Motor neuron (in vitro differentiated cells): Measurements from ENCODE around the gene NECTIN1. TPM values are rescaled to one million over a fixed set of nuclear protein-coding genes. Genes with fewer than 3 reads are reported as not detected.

Experiments
- ATAC-seq, 8 experiments: fragments of 200-7000 bp; cut with Tn5 transposase; replicated peaks in 6 of 8; 2 replicates each; pipeline ENCODE4 v1.8.0; 2021; ENCODE audit warnings: mild to moderate bottlenecking in 8 of 8, moderate library complexity in 8 of 8
- H3K27ac ChIP-seq, 2 donors: fragments of 250-450 bp; sonication (Bioruptor Pico); 2 replicates each; pipeline ENCODE4 v1.9.0; 2021; ENCODE audit warnings: antibody characterized with exemption in 2 of 2, mild to moderate bottlenecking in 2 of 2, moderate library complexity in 1 of 2
- H3K4me1 ChIP-seq, 2 donors: fragments of 250-450 bp; sonication (Bioruptor Pico); replicated peaks in 1 of 2; 2 replicates each; pipeline ENCODE4 v1.6.1; 2021; ENCODE audit warnings: antibody characterized with exemption in 2 of 2, mild to moderate bottlenecking in 2 of 2, moderate library complexity in 1 of 2
- H3K4me3 ChIP-seq, 5 donors: fragments of 250-450 bp; sonication (Bioruptor Pico); 2 replicates each; pipeline ENCODE4 v1.9.0; 2021; ENCODE audit warnings: antibody characterized with exemption in 5 of 5, mild to moderate bottlenecking in 5 of 5, moderate library complexity in 4 of 5
- WGBS, 10 experiments: fragments of 450-650 bp; shearing (Covaris generic); methylation state at CpG; one replicate each; pipeline ENCODE4 v1.0.0; 2022; 5-methylcytosine and 5-hydroxymethylcytosine counted together
- in situ Hi-C, 9 experiments: fragments of 400-800 bp; cut with MboI; loops; one replicate each; pipeline ENCODE4 v1.15.0; 2021; ENCODE audit warnings: low sequenced_read_pairs in 9 of 9, low pct_unique_long_range_greater_than_20kb in 2 of 9; ENCODE audit not compliant: unreplicated experiment in 9 of 9
- total RNA-seq, 8 experiments: library from RNA; unstranded; fragments of 300-600 nt; gene quantifications; 2 replicates each; pipeline versions ENCODE4 v1.2.3 to v1.2.4, GENCODE V29; 2022

The NECTIN1 gene
- total RNA-seq, 8 experiments from 2014 or later = 7.2 to 35.9 (median 19.1) TPM

DNA sequence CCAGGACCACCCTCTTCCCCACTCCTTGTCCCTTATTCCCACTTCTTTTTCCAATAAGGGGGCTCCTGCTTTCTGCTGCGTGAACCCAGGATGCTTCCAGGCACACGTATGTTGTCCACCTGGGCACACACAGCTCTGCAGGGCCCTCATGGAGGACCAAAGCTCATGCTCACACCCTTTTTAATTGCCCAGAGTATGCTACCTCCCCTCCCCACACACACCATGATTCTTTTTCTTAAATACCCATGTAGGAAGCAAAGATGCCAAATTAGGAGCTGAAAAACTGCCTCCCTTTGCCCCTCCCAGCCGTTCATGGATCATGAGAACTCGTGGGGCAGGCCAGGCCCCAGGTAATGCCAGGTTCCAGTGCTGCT, 5.1 kb downstream of the NECTIN1 start:
- in situ Hi-C loops = no loop called here
- 71% methylated on average over 4 of the region's 4 CpGs; no CpG with 5 or more reads in 9 of the 10 experiments for WGBS, 10 experiments
- no peak overlapping the region for H3K27ac ChIP-seq
- H3K4me3 ChIP-seq = peak overlapping the region in 2 of 5 donors; percentile 1 to 3
- H3K4me1 ChIP-seq = peaks cover 37 to 44% of the 10 kb centered on the region in 2 donors
- no peak for ATAC-seq

DNA sequence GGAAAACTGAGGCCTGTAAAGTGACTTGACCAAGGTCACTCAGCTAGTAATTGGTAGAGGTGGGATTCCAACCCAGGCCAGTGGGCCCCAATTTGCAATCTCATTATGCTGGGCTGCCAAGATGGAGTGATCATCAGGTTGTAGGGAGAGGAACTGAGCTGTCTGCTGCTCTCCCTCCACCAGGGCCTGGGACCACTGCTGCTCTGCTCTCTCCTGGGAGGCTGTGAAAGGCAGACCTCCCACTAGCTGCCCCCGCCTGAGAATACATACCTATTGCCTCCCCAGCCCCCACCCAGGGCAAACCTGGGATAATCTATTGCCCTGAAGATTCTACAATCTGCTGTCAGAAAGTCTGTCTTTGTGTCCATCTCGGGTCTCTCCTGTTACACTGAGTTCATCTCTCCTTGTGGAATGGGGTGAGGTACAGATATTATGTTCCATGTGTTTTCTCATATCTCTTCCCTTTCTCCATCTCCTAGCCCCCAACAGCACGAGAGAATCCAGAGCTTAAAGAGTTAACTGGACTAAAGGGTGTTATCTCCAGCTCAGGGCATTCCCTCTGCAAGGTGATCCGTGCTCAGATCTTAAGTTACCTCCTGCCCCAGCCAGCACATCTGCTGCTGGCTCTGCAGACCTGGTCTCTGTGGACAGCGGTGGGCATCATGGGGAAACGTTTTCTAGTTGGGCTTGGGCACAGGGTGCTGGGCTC, 5.6 kb downstream of the NECTIN1 start:
- in situ Hi-C loops = no loop called here
- 14 to 65% (median 58%) methylated on average over 1 to 3 of the region's 6 CpGs; no CpG with 5 or more reads in 5 of the 10 experiments for WGBS, 10 experiments
- Histone ChIP-seq H3K4me1 (peaks cover 43 to 48% of the 10 kb centered on the region in 2 donors), H3K27ac (no peak overlapping the region), H3K4me3 (peak overlapping the region in 1 of 5 donors; percentile 3)
- no peak for ATAC-seq

DNA sequence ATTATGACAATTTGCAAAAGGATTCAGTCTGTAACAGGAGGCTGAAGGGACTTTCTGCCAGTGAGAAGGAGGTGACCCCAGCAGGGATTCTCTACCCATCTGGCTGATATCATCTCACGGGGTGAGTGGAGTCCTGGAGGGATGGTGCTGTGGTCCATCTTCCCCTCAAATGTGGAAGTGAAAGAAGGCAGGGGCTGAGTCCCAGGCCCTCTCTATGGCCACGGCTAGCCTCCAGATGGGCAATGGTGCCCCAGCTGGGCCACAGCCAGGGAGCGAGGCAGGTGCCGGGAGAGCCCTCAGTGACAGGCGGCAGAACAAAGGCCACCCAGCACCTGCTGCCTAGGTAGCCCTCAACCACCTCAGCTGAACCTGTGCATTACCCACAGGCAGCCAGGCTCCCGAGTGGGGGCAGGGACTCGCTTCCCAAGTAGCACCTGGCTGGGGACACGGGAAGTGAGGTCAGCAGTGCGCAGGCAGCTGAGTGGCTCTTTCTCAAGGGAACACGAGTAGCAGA, 6.7 kb downstream of the NECTIN1 start:
- in situ Hi-C loops = no loop called here
- H3K4me1 ChIP-seq = peaks cover 53 to 59% of the 10 kb centered on the region in 2 donors
- H3K27ac ChIP-seq = no peak overlapping the region
- WGBS, 10 experiments = 80 to 100% (median 93%) methylated on average over 1 to 3 of the region's 10 CpGs; no CpG with 5 or more reads in 5 of the 10 experiments
- ATAC-seq = no peak
- no peak overlapping the region for H3K4me3 ChIP-seq

DNA sequence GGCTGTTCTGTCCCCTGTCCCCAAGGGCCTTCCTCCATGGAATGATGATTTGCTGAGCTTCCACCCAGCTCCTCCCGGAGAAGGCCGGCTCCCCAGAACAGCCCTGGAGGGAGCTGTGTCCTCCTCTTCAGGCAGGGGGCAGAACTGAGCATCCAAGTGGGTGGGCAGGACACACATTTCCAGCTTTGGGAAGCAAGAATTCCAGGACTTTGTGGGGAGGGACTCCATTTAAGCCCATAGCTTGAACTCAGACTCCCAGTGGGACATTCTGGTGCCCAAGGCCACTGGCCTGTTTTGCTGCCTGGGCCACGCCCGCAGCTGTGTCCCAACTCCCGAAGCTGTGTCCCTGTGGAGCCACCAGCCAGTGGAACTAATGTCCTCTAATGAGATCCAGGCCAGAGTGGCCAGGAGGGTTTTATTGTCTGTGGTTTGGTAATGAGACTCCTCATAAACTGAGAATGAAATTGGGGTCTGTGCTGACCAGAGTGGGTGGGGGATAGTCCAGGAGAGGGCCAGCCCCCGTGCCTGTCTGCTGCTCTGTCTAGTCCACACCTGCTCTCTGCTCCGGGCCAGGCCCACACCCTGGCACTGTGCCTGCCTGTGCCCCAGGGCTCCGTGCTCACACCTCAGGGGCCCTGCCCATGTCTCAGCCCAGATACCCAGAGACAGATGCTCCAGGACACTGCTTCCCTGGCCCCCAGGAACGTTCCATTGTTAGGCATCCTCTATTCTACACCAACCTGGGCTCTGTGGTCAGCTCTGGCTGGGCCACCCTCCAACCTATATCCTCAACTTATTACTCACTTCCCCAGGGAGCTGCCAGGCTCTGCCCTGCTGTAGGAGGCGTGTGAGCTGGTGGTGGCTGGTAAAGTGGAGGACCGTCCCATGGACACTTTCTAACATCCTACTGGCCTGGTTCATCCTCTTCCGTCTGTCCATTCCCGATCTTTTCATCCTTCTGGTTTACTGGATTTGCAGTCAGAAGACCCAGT, 7.6 kb downstream of the NECTIN1 start:
- no peak overlapping the region for H3K4me3 ChIP-seq
- in situ Hi-C loops = no loop called here
- peaks cover 61 to 62% of the 10 kb centered on the region in 2 donors for H3K4me1 ChIP-seq
- H3K27ac ChIP-seq = no peak overlapping the region
- ATAC-seq = peak in 3 of 8 experiments; percentile 78 to 90 (median 83)
- WGBS, 10 experiments = 20 to 100% (median 40%) methylated on average over 1 to 8 of the region's 13 CpGs; no CpG with 5 or more reads in 5 of the 10 experiments

DNA sequence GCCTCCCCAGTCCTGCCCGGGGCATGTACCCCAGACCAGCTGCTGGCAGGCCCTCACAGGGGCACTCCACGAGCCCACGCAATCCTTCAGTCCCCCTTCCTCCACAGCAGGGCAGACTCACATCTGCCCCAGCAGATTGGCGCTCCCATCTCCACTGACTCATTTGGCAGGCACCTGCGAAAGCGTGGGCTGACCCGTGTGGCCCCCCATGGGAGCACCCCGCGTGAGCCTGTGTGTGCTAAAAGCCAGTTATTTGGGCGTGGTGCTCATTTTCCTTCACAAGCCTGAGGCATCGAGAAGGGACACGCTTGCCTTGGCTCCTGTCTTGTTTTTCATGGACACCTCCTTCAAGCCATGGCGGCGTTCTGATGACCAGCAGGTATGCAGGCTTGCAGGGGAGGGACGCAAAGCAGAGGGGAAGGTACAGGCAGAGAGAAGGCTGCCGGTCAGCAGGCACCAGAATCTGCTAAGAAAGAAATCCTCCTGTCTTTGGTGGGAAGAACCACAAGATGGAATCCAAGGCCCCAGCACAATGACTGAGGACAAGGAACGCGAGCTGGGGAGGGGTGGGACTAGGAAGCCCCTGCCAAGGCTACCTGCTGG, 8.6 kb downstream of the NECTIN1 start:
- 71 to 100% (median 96%) methylated on average over 1 to 4 of the region's 18 CpGs; no CpG with 5 or more reads in 3 of the 10 experiments for WGBS, 10 experiments

DNA sequence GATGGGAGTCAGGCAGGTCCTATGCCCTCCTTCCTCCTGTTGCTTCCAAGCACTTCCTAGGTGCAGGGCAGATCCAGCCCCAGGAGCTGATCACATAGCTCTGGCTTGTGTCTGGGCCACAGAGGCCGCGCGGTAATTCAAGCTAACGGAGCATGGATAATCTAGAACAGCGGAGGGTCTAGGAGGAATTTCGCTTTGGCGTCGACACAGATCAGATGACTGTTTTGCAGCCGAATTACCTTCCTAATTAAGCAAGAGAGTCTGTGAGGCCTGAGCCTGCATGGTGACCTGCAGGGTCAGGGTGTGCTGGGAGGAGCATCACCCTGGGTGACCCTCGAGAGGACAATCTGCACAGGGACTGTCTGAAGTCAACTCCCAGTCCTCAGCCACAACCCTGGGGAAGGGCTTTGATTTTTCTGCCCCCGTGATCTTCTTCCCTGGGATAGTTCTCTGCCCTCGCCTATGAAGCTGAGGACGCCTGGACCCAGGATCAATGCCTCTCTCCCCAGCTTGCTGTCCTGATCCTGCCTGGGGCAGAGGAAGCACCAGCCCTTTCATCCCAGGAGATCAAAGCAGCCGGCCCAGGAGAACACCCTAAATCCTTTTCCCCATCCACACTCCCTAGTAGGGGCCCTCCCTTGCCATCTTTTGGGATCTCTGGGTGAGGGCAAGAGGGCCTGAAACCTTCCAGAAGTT, 11.0 kb downstream of the NECTIN1 start:
- H3K27ac ChIP-seq = peak overlapping the region; percentile 80 to 87
- in situ Hi-C loops = no loop called here

More for the DNA sequence above, 8.6 kb downstream of the NECTIN1 start:
- Histone ChIP-seq H3K4me3 (no peak overlapping the region), H3K4me1 (peaks cover 62% of the 10 kb centered on the region in 2 donors), H3K27ac (no peak overlapping the region)
- in situ Hi-C loops = no loop called here
- ATAC-seq = no peak

DNA sequence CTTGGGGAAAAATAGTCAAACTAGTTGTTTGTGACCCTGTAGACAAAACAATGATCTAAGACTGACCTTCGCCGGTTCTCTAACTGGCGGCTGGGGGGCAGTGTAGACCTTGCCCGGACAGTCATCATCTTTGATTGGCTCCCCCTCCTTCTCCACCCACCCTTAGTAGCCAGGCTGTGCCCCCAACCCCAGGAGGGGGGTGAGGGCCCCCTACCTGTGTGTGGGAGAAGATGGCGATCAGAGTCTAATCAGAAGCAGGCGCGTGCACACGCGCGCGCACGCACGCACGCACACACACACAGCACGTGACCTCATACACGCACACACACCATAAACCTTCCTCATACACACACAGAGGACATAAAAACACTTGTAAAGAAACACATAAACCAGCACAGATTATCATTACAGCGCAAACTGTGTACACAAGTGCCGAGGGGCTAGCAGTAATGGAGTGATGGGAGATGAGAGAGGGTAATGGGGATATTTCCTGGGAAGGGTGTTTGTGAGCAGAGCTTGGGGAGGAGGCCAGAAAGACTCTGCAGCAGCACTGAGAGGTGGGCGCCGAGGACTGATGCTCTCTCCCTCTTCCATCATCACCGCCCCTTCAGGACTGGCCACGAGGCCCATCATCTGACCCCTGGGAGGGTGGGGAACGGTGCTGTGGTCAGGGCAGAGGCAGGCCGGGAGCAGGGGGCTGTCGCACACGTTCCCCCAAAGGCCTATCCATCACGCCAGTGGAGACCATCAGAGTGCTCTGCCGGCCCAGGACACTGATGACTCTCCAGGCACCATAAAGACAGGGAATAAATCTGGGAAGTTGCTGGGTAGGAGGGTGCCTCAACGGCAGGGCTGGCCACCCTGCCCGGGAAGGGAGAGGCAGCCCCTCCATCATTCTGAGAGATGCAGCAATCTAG, 12.2 kb downstream of the NECTIN1 start:
- in situ Hi-C loops = no loop called here
- ATAC-seq = peak in 5 of 8 experiments; percentile 84 to 89 (median 86)
- Histone ChIP-seq H3K4me1 (peaks cover 71 to 74% of the 10 kb centered on the region in 2 donors), H3K4me3 (peak overlapping the region in 1 of 5 donors; percentile 10), H3K27ac (peak overlapping the region; percentile 80 to 87)
- 20 to 100% (median 90%) methylated on average over 1 to 12 of the region's 30 CpGs; no CpG with 5 or more reads in 4 of the 10 experiments for WGBS, 10 experiments

More for the DNA sequence above, 11.0 kb downstream of the NECTIN1 start:
- peak overlapping the region in 2 of 5 donors; percentile 1 to 10 for H3K4me3 ChIP-seq
- H3K4me1 ChIP-seq = peaks cover 60 to 63% of the 10 kb centered on the region in 2 donors
- WGBS, 10 experiments = 0 to 88% (median 20%) methylated on average over 1 to 10 of the region's 14 CpGs; no CpG with 5 or more reads in 3 of the 10 experiments
- ATAC-seq = peak in 4 of 8 experiments; percentile 5 to 19 (median 16)

DNA sequence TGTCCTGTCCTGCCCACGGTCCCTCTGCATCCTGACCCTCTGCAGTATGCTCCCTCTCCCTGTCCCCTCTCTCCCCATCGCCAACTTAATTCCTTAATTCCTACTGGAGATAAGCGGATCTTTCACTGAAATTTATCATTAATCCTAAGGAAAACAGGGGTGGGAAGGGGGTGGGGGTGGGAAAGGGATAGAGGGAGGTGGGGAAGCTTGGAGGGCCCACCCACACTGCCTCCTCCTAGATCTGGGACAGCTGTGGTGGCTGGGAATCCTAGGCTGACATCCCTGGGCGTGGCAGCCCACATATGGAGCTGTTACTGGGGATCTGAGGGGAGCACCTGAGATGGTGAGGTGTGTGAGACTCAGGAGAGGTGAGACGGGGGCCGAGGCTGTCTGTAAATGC, 14.4 kb downstream of the NECTIN1 start:
- Histone ChIP-seq H3K4me3 (no peak overlapping the region), H3K27ac (peak overlapping the region; percentile 54 to 87), H3K4me1 (peaks cover 82 to 84% of the 10 kb centered on the region in 2 donors)
- 100% methylated on average over 1 to 2 of the region's 6 CpGs; no CpG with 5 or more reads in 8 of the 10 experiments for WGBS, 10 experiments
- in situ Hi-C loops = no loop called here
- no peak for ATAC-seq

DNA sequence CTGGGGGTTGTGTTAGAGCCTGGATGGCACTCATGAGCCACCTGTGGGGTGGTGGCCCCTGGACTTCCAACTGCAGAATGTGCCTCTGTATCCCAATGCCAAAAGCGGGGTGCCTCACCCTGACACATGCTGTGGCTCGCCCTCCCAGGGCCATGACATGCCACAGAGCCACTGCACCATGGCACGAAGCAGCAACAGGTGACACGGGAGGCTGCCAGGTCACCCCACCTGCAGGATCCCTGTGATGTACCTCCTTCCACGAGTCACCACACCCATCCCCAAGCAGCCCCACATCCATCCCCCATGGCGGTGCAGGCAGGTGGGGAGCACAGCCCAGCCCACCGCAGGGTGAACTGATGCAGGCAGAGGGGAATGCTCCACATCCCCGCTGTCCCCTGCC, 14.8 kb downstream of the NECTIN1 start:
- Histone ChIP-seq H3K4me1 (peaks cover 86% of the 10 kb centered on the region in 2 donors), H3K4me3 (no peak overlapping the region), H3K27ac (no peak overlapping the region)
- no peak for ATAC-seq
- in situ Hi-C loops = no loop called here
- 100% methylated on average over 1 of the region's 8 CpGs; no CpG with 5 or more reads in 9 of the 10 experiments for WGBS, 10 experiments

DNA sequence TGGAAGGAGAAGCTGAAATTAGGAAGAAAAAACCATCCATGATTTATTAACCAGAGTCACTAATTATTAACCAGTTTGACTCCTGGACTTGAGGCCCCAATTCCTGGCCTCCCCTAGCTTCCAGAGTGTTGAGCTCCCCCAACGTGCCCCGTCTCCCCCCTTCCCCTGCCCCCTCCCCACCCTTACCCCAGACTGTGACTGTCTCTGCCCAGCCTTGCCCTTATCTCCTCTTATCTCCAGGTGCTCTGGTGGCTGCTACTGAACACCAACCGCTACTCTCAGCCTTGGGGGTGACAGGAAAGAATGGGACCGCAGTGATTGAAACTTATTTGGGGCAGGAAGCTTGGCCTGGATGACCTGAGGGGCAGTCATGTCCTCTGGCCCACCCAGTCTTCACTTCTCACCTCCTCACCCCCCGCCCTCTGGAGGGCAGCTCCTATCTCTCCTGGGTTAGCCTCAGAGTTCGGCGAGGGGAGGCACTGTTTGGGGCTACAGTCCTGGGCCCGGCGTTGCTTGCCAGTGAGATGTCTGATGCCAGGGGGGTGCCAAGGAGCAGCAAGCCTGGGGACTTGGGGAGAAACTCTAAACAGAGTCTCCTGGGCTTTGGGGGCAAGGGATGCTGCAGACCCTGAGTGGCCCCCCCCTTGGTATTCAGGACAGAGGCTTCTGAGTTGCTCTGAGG, 15.5 kb downstream of the NECTIN1 start:
- Histone ChIP-seq H3K27ac (no peak overlapping the region), H3K4me1 (peaks cover 86 to 90% of the 10 kb centered on the region in 2 donors), H3K4me3 (no peak overlapping the region)
- in situ Hi-C loops = no loop called here
- ATAC-seq = no peak
- WGBS, 10 experiments = 80% methylated on average over 1 to 2 of the region's 9 CpGs; no CpG with 5 or more reads in 7 of the 10 experiments
